Stimulated activated CD8-positive, alpha-beta memory T cell treated with anti-CD3 and anti-CD28 coated beads, Interleukin-12 subunit alpha, Interleukin-12 subunit beta, amount 100 ng/mL, for 24 hours (primary cell): ENCODE results near the gene SCNN1G.
"Not testable (repeated sequence)": the region's sequence is repeated elsewhere in the genome, so short reads cannot be mapped to it uniquely, and the experiment has no call there.

Experiments used
- DNase-seq: peaks from one replicate; pipeline ENCODE4 v3.0.0-alpha.2; 2020; ENCODE audit errors: extremely low read depth

SCNN1G gene

GRCh38 chr16:23252310-23252709 is 69.8 kb downstream of the SCNN1G start:
- no peak for DNase-seq

- DNase-seq = not testable (repeated sequence)
These were observed 71.1 kb downstream of the SCNN1G start for GRCh38 chr16:23253650-23254049.

- no peak for DNase-seq
These were observed 71.8 kb downstream of the SCNN1G start for GRCh38 chr16:23254338-23254737.

GRCh38 chr16:23255000-23255399 is 72.5 kb downstream of the SCNN1G start:
- no peak for DNase-seq

GRCh38 chr16:23256440-23256839 is 73.9 kb downstream of the SCNN1G start:
- DNase-seq = no peak

- DNase-seq = no peak
These were observed 75.1 kb downstream of the SCNN1G start for GRCh38 chr16:23257682-23258081.

GRCh38 chr16:23258919-23259237 is 76.3 kb downstream of the SCNN1G start:
- DNase-seq = no peak
